Loucy (cell line): ENCODE measurements around the gene MUC5AC.

Experiments used
- H2AFZ ChIP-seq: fragments of 200-600 bp; sonication (generic); 2 replicates; pipeline ENCODE4 v1.6.0; 2016; ENCODE audit warnings: antibody characterized with exemption, mild to moderate bottlenecking, low read length, moderate library complexity
- H3F3A ChIP-seq: fragments of 200-600 bp; 2 replicates; pipeline ENCODE4 v1.6.0; 2016; ENCODE audit warnings: antibody characterized with exemption, low read depth, mild to moderate bottlenecking
- H3K27me3 ChIP-seq: fragments of 200-600 bp; sonication (generic); 2 replicates; pipeline ENCODE4 v1.6.1; 2014; ENCODE audit warnings: low read length, mild to moderate bottlenecking; ENCODE audit not compliant: insufficient read depth, poor library complexity, severe bottlenecking
- H3K36me3 ChIP-seq: fragments of 200-600 bp; sonication (generic); 2 replicates; pipeline ENCODE4 v1.6.1; 2016; ENCODE audit warnings: low read length; ENCODE audit not compliant: insufficient read depth
- H3K4me1 ChIP-seq: fragments of 200-600 bp; sonication (generic); 2 replicates; pipeline ENCODE4 v1.5.1; 2014; ENCODE audit warnings: low read length, mild to moderate bottlenecking; ENCODE audit not compliant: insufficient read depth, poor library complexity, severe bottlenecking
- H3K4me2 ChIP-seq: fragments of 200-600 bp; sonication (generic); 2 replicates; pipeline ENCODE4 v1.6.0; 2014; ENCODE audit warnings: antibody characterized with exemption, low read length, low read depth, mild to moderate bottlenecking; ENCODE audit not compliant: poor library complexity, severe bottlenecking
- H3K4me3 ChIP-seq: fragments of 200-600 bp; sonication (generic); 2 replicates; pipeline ENCODE4 v1.5.1; 2014; ENCODE audit warnings: low read length, mild to moderate bottlenecking, mixed read lengths; ENCODE audit not compliant: poor library complexity, severe bottlenecking
- H3K79me2 ChIP-seq: fragments of 200-600 bp; sonication (generic); 2 replicates; pipeline ENCODE4 v1.6.1; 2014; ENCODE audit warnings: low read length; ENCODE audit not compliant: insufficient read depth
- H3K9ac ChIP-seq: fragments of 200-600 bp; sonication (generic); 2 replicates; pipeline ENCODE4 v1.6.0; 2014; ENCODE audit warnings: mild to moderate bottlenecking, low read depth, low read length, moderate library complexity; ENCODE audit not compliant: poor library complexity, severe bottlenecking
- H3K9me2 ChIP-seq: fragments of 200-600 bp; sonication (generic); replicated peaks from 2 replicates; pipeline ENCODE4 v1.6.1; 2016; ENCODE audit warnings: low read depth, low read length, mixed read lengths
- H3K9me3 ChIP-seq: fragments of 200-600 bp; sonication (generic); 2 replicates; pipeline ENCODE4 v1.6.1; 2014; ENCODE audit warnings: mild to moderate bottlenecking, antibody characterized with exemption, low read length, low read depth; ENCODE audit not compliant: insufficient read depth
- H4K20me1 ChIP-seq: fragments of 200-600 bp; sonication (generic); 2 replicates; pipeline ENCODE4 v1.6.0; 2014; ENCODE audit warnings: antibody characterized with exemption, low read length, mild to moderate bottlenecking; ENCODE audit not compliant: insufficient read depth, poor library complexity, severe bottlenecking
- CTCF ChIP-seq: fragments of 200-600 bp; sonication (generic); conservative IDR thresholded peaks from 2 replicates; pipeline ENCODE4 v1.5.1; 2014; ENCODE audit warnings: mild to moderate bottlenecking, antibody characterized with exemption, low read length
- EZH2phosphoT487 ChIP-seq: fragments of 200-600 bp; IDR thresholded peaks from 2 replicates; pipeline ENCODE4 v1.6.1; 2018; ENCODE audit warnings: antibody characterized with exemption, mild to moderate bottlenecking, moderate library complexity, borderline replicate concordance

The MUC5AC gene

GRCh38 chr11:1177020-1177770 is 19.4 kb downstream of the MUC5AC start:
- no peak for TF ChIP-seq CTCF
- TF ChIP-seq EZH2phosphoT487, result no peak
- H2AFZ ChIP-seq, result no peak overlapping the region
- no peaks in the 10 kb centered on the region for H3F3A ChIP-seq
- no peaks in the 10 kb centered on the region for H3K27me3 ChIP-seq
- no peaks in the 10 kb centered on the region for H3K4me1 ChIP-seq
- no peaks in the 10 kb centered on the region for H3K79me2 ChIP-seq
- H3K4me3 ChIP-seq, result no peak overlapping the region
- no peak overlapping the region for H3K9ac ChIP-seq
- H4K20me1 ChIP-seq, result no peaks in the 10 kb centered on the region
- no peaks in the 10 kb centered on the region for H3K36me3 ChIP-seq
- H3K4me2 ChIP-seq, result no peak overlapping the region
- H3K9me3 ChIP-seq, result peaks cover 14% of the 10 kb centered on the region; the same call in 1 of the 2 replicates
- H3K9me2 ChIP-seq, result no peaks in the 10 kb centered on the region

GRCh38 chr11:1177771-1178090 is 20.0 kb downstream of the MUC5AC start:
- Histone ChIP-seq H3K9me3 (peaks cover 14% of the 10 kb centered on the region; the same call in 1 of the 2 replicates), H3K4me3 (no peak overlapping the region)

GRCh38 chr11:1178201-1178885 is 20.6 kb downstream of the MUC5AC start:
- Histone ChIP-seq H3K79me2 (no peaks in the 10 kb centered on the region), H3K36me3 (no peaks in the 10 kb centered on the region), H3K4me2 (no peak overlapping the region), H2AFZ (no peak overlapping the region), H3K4me1 (no peaks in the 10 kb centered on the region), H4K20me1 (no peaks in the 10 kb centered on the region), H3F3A (no peaks in the 10 kb centered on the region), H3K4me3 (no peak overlapping the region), H3K9me2 (no peaks in the 10 kb centered on the region), H3K9ac (no peak overlapping the region), H3K27me3 (no peaks in the 10 kb centered on the region), H3K9me3 (peaks cover 14% of the 10 kb centered on the region; the same call in 1 of the 2 replicates)
- TF ChIP-seq CTCF (no peak), EZH2phosphoT487 (no peak)

More at GRCh38 chr11:1177771-1178090, 20.0 kb downstream of the MUC5AC start:
- Histone ChIP-seq H3K9ac (no peak overlapping the region), H2AFZ (no peak overlapping the region), H4K20me1 (no peaks in the 10 kb centered on the region), H3K27me3 (no peaks in the 10 kb centered on the region), H3K9me2 (no peaks in the 10 kb centered on the region), H3K4me1 (no peaks in the 10 kb centered on the region), H3K36me3 (no peaks in the 10 kb centered on the region), H3F3A (no peaks in the 10 kb centered on the region), H3K4me2 (no peak overlapping the region), H3K79me2 (no peaks in the 10 kb centered on the region)
- TF ChIP-seq CTCF (no peak), EZH2phosphoT487 (no peak)
